Lung (tissue), 12 donors: Measurements from ENCODE around the gene ADAMTS12. TPM values are rescaled to one million over a fixed set of nuclear protein-coding genes. Genes with fewer than 3 reads are reported as not detected.

Experiments
- ATAC-seq: fragments of 200-7000 bp; cut with Tn5 transposase; one replicate; pipeline ENCODE4 v1.9.1; 2020; ENCODE audit warnings: moderate number of reproducible peaks; ENCODE audit not compliant: insufficient read depth, low FRiP score
- DNase-seq, 3 donors: peaks; one replicate each; pipeline ENCODE4 v3.0.0-alpha.2; 2013 to 2017
- H3K27ac ChIP-seq, 2 donors: one replicate each; pipeline ENCODE4 v1.5.1; 2013; ENCODE audit warnings: mild to moderate bottlenecking in 2 of 2, moderate library complexity in 2 of 2, control low read depth in 1 of 2, inconsistent platforms in 1 of 2, low read depth in 1 of 2, low read length in 1 of 2
- H3K27me3 ChIP-seq, 3 donors: one replicate each; pipeline ENCODE4 v1.5.1; 2013; ENCODE audit warnings: low read length in 2 of 3; ENCODE audit not compliant: control insufficient read depth in 3 of 3, insufficient read depth in 3 of 3
- H3K36me3 ChIP-seq, 4 donors: one replicate each; pipeline ENCODE4 v1.5.1; 2013; ENCODE audit warnings: low read length in 4 of 4, mild to moderate bottlenecking in 1 of 4, moderate library complexity in 1 of 4; ENCODE audit not compliant: control insufficient read depth in 4 of 4, insufficient read depth in 4 of 4
- H3K4me1 ChIP-seq, 5 donors: one replicate each; pipeline ENCODE4 v1.5.1; 2013; ENCODE audit warnings: low read length in 5 of 5, mild to moderate bottlenecking in 2 of 5, moderate library complexity in 1 of 5; ENCODE audit not compliant: control insufficient read depth in 5 of 5, insufficient read depth in 5 of 5
- H3K4me3 ChIP-seq: one replicate; pipeline ENCODE4 v1.5.1; 2013; ENCODE audit warnings: mild to moderate bottlenecking, control low read depth, moderate library complexity
- H3K9ac ChIP-seq, 2 donors: one replicate each; pipeline ENCODE4 v1.5.1; 2013; ENCODE audit warnings: low read length in 2 of 2, control low read depth in 1 of 2; ENCODE audit not compliant: insufficient read depth in 1 of 2
- H3K9me3 ChIP-seq, 4 donors: one replicate each; pipeline ENCODE4 v1.5.1; 2013; ENCODE audit warnings: low read length in 3 of 4, mild to moderate bottlenecking in 1 of 4, moderate library complexity in 1 of 4; ENCODE audit not compliant: control insufficient read depth in 4 of 4, insufficient read depth in 3 of 4
- WGBS, 2 donors: extraction: QIAGEN DNeasy Blood & Tissue Kit; methylation state at CpG; one replicate each; pipeline ENCODE4 v1.1.7; 2013; 5-methylcytosine and 5-hydroxymethylcytosine counted together
- polyA plus RNA-seq, 2 donors: library from polyadenylated mRNA; stranded (reverse); fragments of 200-250 nt; gene quantifications; one replicate each; pipeline ENCODE4 v1.2.1, GENCODE V29; 2013
- total RNA-seq, 2 donors: library from RNA; depleted of rRNA in 1 of 2; stranded (reverse); fragments of >200 nt in 1 of 2; gene quantifications; one replicate each; pipeline ENCODE4 v1.2.1, GENCODE V29; 2014 to 2021
- TF ChIP-seq, protein P1 (sequence below): IDR thresholded peaks from 2 replicates; pipeline ENCODE4 v1.5.1; 2012; ENCODE audit warnings: mild to moderate bottlenecking; ENCODE audit errors: control extremely low read depth, extremely low read depth
- donor health status: control.
- donor health status: control.
- donor health status: Bipolar disorder and iron deficiency.
- donor health status: healthy.
- donor health status: DM: yes; HTN: yes; CAD: no.

The ADAMTS12 gene
- total and polyA plus RNA-seq, 4 donors, result 1.3 to 55.1 (median 4.3) TPM

GRCh38 chr5:33702867-33703266 lies 188.9 kb downstream of the ADAMTS12 start:
- 92 to 93% methylated on average over 3 of the region's 3 CpGs for WGBS, 2 donors
- H3K27ac ChIP-seq, result no peak overlapping the region
- peaks cover 0 to 4% (median 0%) of the 10 kb centered on the region in 5 donors for H3K4me1 ChIP-seq
- H3K9me3 ChIP-seq, result peaks cover 0 to 2% (median 0%) of the 10 kb centered on the region in 4 donors
- H3K27me3 ChIP-seq, result no peaks in the 10 kb centered on the region
- TF ChIP-seq, protein P1, sequence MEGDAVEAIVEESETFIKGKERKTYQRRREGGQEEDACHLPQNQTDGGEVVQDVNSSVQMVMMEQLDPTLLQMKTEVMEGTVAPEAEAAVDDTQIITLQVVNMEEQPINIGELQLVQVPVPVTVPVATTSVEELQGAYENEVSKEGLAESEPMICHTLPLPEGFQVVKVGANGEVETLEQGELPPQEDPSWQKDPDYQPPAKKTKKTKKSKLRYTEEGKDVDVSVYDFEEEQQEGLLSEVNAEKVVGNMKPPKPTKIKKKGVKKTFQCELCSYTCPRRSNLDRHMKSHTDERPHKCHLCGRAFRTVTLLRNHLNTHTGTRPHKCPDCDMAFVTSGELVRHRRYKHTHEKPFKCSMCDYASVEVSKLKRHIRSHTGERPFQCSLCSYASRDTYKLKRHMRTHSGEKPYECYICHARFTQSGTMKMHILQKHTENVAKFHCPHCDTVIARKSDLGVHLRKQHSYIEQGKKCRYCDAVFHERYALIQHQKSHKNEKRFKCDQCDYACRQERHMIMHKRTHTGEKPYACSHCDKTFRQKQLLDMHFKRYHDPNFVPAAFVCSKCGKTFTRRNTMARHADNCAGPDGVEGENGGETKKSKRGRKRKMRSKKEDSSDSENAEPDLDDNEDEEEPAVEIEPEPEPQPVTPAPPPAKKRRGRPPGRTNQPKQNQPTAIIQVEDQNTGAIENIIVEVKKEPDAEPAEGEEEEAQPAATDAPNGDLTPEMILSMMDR, result no peak
- ATAC-seq (no peak), DNase-seq (no peak)
- H3K9ac ChIP-seq, result no peak overlapping the region
- H3K4me3 ChIP-seq, result no peak overlapping the region
- peaks cover 0 to 2% (median under 1%) of the 10 kb centered on the region in 4 donors for H3K36me3 ChIP-seq

GRCh38 chr5:33701951-33702350 lies 189.8 kb downstream of the ADAMTS12 start:
- TF ChIP-seq, protein P1, result no peak
- Histone ChIP-seq H3K4me1 (peaks cover 0 to 13% (median 3%) of the 10 kb centered on the region in 5 donors), H3K9me3 (peaks cover 0 to 2% (median 0%) of the 10 kb centered on the region in 4 donors), H3K36me3 (peaks cover 0 to 2% (median under 1%) of the 10 kb centered on the region in 4 donors), H3K4me3 (no peak overlapping the region), H3K27ac (no peak overlapping the region), H3K9ac (no peak overlapping the region), H3K27me3 (no peaks in the 10 kb centered on the region)
- ATAC-seq (no peak), DNase-seq (no peak)
- 80 to 81% methylated on average over 2 of the region's 2 CpGs for WGBS, 2 donors

DNA sequence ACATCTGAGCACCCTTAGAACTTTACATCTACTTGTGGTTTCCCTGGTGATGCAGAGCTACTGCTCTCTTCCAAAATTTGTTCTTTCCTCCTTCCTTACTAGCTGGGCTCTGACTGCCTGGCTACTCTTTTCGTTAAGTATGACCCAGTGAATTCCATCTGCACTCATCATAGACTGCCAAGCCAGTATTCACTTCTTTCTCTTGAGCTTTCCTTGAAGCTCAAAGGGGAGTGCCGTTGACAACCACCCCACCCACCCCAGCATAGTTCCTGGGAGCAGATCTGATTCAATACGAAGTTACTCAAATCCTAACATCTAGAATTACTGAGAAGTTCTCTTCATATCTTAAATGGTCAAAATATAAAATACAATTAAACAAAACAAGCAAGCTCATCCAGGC lies 190.5 kb downstream of the ADAMTS12 start:
- ATAC-seq, result no peak
- Histone ChIP-seq H3K9ac (no peak overlapping the region), H3K27me3 (no peaks in the 10 kb centered on the region), H3K4me3 (no peak overlapping the region), H3K27ac (no peak overlapping the region), H3K4me1 (peaks cover 0 to 18% (median 6%) of the 10 kb centered on the region in 5 donors), H3K9me3 (peaks cover 0 to 2% (median 0%) of the 10 kb centered on the region in 4 donors), H3K36me3 (peaks cover 0 to 2% (median under 1%) of the 10 kb centered on the region in 4 donors)
- no peak for DNase-seq
- 85 to 95% methylated on average over 3 of the region's 3 CpGs for WGBS, 2 donors
- TF ChIP-seq, protein P1, result no peak

GRCh38 chr5:33696411-33696810 lies 195.4 kb downstream of the ADAMTS12 start:
- TF ChIP-seq, protein P1, result no peak
- DNase-seq (peak; percentile 86 to 96 (median 95)), ATAC-seq (no peak)
- peaks cover 0 to 9% (median under 1%) of the 10 kb centered on the region in 4 donors for H3K9me3 ChIP-seq
- H3K36me3 ChIP-seq, result peaks cover 0 to 2% (median under 1%) of the 10 kb centered on the region in 4 donors
- H3K9ac ChIP-seq, result no peak overlapping the region
- no peaks in the 10 kb centered on the region for H3K27me3 ChIP-seq
- peaks cover 0 to 18% (median 6%) of the 10 kb centered on the region in 5 donors for H3K4me1 ChIP-seq
- H3K4me3 ChIP-seq, result no peak overlapping the region
- no peak overlapping the region for H3K27ac ChIP-seq
- 83 to 88% methylated on average over 2 to 3 of the region's 3 CpGs for WGBS, 2 donors
